HG03095 (cell line): ENCODE data around the gene IMMP1L.

ENCODE experiments used
- ATAC-seq: cut with Tn5 transposase; IDR thresholded peaks from one replicate; pipeline ENCODE4 v1.9.1; 2021; ENCODE audit warnings: moderate library complexity; ENCODE audit not compliant: unreplicated experiment

IMMP1L gene

GRCh38 chr11:31404614-31405013 lies 104.8 kb downstream of the IMMP1L start:
- ATAC-seq, result no peak

- no peak for ATAC-seq
Measured at GRCh38 chr11:31397239-31397834, 112.1 kb downstream of the IMMP1L start.

DNA sequence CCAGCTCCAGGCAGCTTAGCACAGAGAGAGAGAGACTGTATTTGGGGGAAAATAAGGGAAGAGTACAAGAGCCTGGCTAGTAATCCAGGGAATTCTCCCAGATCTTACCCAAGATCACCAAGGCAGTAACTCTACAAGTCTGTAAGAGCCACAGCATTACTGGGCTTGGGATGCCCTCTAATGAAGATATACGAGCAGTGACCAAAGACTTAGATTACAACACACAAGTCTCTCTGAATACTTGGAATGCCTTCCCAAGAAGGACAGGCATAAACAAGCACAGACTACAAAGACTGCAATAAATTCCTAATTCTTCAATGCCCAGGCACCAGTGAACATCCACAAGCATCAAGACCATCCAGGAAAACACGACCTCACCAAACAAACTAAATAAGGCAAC lies 122.0 kb downstream of the IMMP1L start:
- ATAC-seq, result no peak

- ATAC-seq, result no peak
Measured at GRCh38 chr11:31383116-31383515, 126.3 kb downstream of the IMMP1L start.
